Measurements from ENCODE around the gene SEZ6.

Gene SEZ6

GRCh38 chr17:29024316-29024952, 18.6 kb upstream of the SEZ6 start:
- Histone ChIP-seq H3K23ac (ENCODE audit: low read depth, low read length, poor library complexity) (no peak overlapping the region), H3K4ac (ENCODE audit: low read length) (no peak overlapping the region), H2BK5ac (ENCODE audit: low read length) (no peak overlapping the region), H2AFZ (ENCODE audit: low read length) (no peak overlapping the region), H3K9ac (ENCODE audit: low read depth, low read length, poor library complexity) (no peak overlapping the region), H3K18ac (ENCODE audit: low read length) (no peak overlapping the region), H3K79me1 (ENCODE audit: low read depth, low read length) (no peaks in the 10 kb centered on the region), H2BK12ac (ENCODE audit: low read length) (no peak overlapping the region), H3K27me3 (ENCODE audit: control insufficient read depth in 3 of 3, insufficient read depth in 3 of 3, low read depth in 1 of 3, low read length in 3 of 3) (no peaks in the 10 kb centered on the region), H3K4me2 (ENCODE audit: insufficient read depth, low read length, poor library complexity, severe bottlenecking) (no peak overlapping the region), H3K27ac (replicated peaks; ENCODE audit: low read length) (no peak overlapping the region), H3K9me3 (replicated peaks in 1 of 2; ENCODE audit: control insufficient read depth in 2 of 2, insufficient read depth in 1 of 2, low read depth in 1 of 2, low read length in 2 of 2) (no peaks in the 10 kb centered on the region), H3K4me1 (ENCODE audit: control insufficient read depth in 2 of 2, insufficient read depth in 1 of 2, low read depth in 1 of 2, low read length in 2 of 2) (peaks cover 16% of the 10 kb centered on the region in 2 donors), H3K4me3 (ENCODE audit: low read length in 2 of 2) (no peak overlapping the region), H2AK5ac (ENCODE audit: low read depth, low read length) (no peak overlapping the region), H2BK15ac (ENCODE audit: low read length) (no peak overlapping the region), H4K8ac (ENCODE audit: low read depth, low read length) (no peak overlapping the region), H3K36me3 (replicated peaks in 1 of 2; ENCODE audit: control insufficient read depth in 2 of 2, insufficient read depth in 2 of 2, low read length in 2 of 2) (no peaks in the 10 kb centered on the region), H3K14ac (ENCODE audit: low read length) (no peak overlapping the region), H2BK120ac (ENCODE audit: low read depth, low read length) (no peak overlapping the region), H4K91ac (ENCODE audit: low read depth, low read length, poor library complexity) (no peak overlapping the region)
- DNase-seq (ENCODE audit: low spot score) = no peak
- WGBS, 2 donors (ENCODE audit: extremely low coverage in 2 of 2, insufficient read length in 2 of 2, insufficient replicate concordance in 1 of 2) = no CpG with 5 or more reads among the region's 6 CpGs

- no peak overlapping the region for H3K14ac ChIP-seq (ENCODE audit: low read length)
- no peaks in the 10 kb centered on the region for H3K9me3 ChIP-seq (replicated peaks in 1 of 2; ENCODE audit: control insufficient read depth in 2 of 2, insufficient read depth in 1 of 2, low read depth in 1 of 2, low read length in 2 of 2)
- no peak overlapping the region for H3K18ac ChIP-seq (ENCODE audit: low read length)
- H2AFZ ChIP-seq (ENCODE audit: low read length) = no peak overlapping the region
- no peak overlapping the region for H3K4me2 ChIP-seq (ENCODE audit: insufficient read depth, low read length, poor library complexity, severe bottlenecking)
- DNase-seq (ENCODE audit: low spot score) = no peak
- H3K9ac ChIP-seq (ENCODE audit: low read depth, low read length, poor library complexity) = no peak overlapping the region
- H3K36me3 ChIP-seq (replicated peaks in 1 of 2; ENCODE audit: control insufficient read depth in 2 of 2, insufficient read depth in 2 of 2, low read length in 2 of 2) = no peaks in the 10 kb centered on the region
- H3K27ac ChIP-seq (replicated peaks; ENCODE audit: low read length) = no peak overlapping the region
- WGBS, 2 donors (ENCODE audit: extremely low coverage in 2 of 2, insufficient read length in 2 of 2, insufficient replicate concordance in 1 of 2) = no CpG with 5 or more reads among the region's 7 CpGs
- H4K8ac ChIP-seq (ENCODE audit: low read depth, low read length) = no peak overlapping the region
- H3K4ac ChIP-seq (ENCODE audit: low read length) = no peak overlapping the region
- H3K23ac ChIP-seq (ENCODE audit: low read depth, low read length, poor library complexity) = no peak overlapping the region
- no peak overlapping the region for H2BK15ac ChIP-seq (ENCODE audit: low read length)
- H3K4me1 ChIP-seq (ENCODE audit: control insufficient read depth in 2 of 2, insufficient read depth in 1 of 2, low read depth in 1 of 2, low read length in 2 of 2) = peaks cover 12 to 15% of the 10 kb centered on the region in 2 donors
- H4K91ac ChIP-seq (ENCODE audit: low read depth, low read length, poor library complexity) = no peak overlapping the region
- no peaks in the 10 kb centered on the region for H3K27me3 ChIP-seq (ENCODE audit: control insufficient read depth in 3 of 3, insufficient read depth in 3 of 3, low read depth in 1 of 3, low read length in 3 of 3)
- no peaks in the 10 kb centered on the region for H3K79me1 ChIP-seq (ENCODE audit: low read depth, low read length)
- no peak overlapping the region for H3K4me3 ChIP-seq (ENCODE audit: low read length in 2 of 2)
- no peak overlapping the region for H2BK12ac ChIP-seq (ENCODE audit: low read length)
- no peak overlapping the region for H2AK5ac ChIP-seq (ENCODE audit: low read depth, low read length)
- H2BK120ac ChIP-seq (ENCODE audit: low read depth, low read length) = no peak overlapping the region
- H2BK5ac ChIP-seq (ENCODE audit: low read length) = no peak overlapping the region
These were observed 16.2 kb upstream of the SEZ6 start for GRCh38 chr17:29022074-29022473.

- Histone ChIP-seq H2AK5ac (ENCODE audit: low read depth, low read length) (no peak overlapping the region), H3K4me3 (ENCODE audit: low read length in 2 of 2) (no peak overlapping the region), H3K4me2 (ENCODE audit: insufficient read depth, low read length, poor library complexity, severe bottlenecking) (no peak overlapping the region), H2BK12ac (ENCODE audit: low read length) (no peak overlapping the region), H2BK5ac (ENCODE audit: low read length) (no peak overlapping the region), H3K4me1 (ENCODE audit: control insufficient read depth in 2 of 2, insufficient read depth in 1 of 2, low read depth in 1 of 2, low read length in 2 of 2) (peaks cover 11 to 19% of the 10 kb centered on the region in 2 donors), H3K4ac (ENCODE audit: low read length) (no peak overlapping the region), H3K18ac (ENCODE audit: low read length) (no peak overlapping the region), H4K8ac (ENCODE audit: low read depth, low read length) (no peak overlapping the region), H3K36me3 (replicated peaks in 1 of 2; ENCODE audit: control insufficient read depth in 2 of 2, insufficient read depth in 2 of 2, low read length in 2 of 2) (no peaks in the 10 kb centered on the region), H3K27me3 (ENCODE audit: control insufficient read depth in 3 of 3, insufficient read depth in 3 of 3, low read depth in 1 of 3, low read length in 3 of 3) (no peaks in the 10 kb centered on the region), H3K79me1 (ENCODE audit: low read depth, low read length) (no peaks in the 10 kb centered on the region), H2BK120ac (ENCODE audit: low read depth, low read length) (no peak overlapping the region), H3K27ac (replicated peaks; ENCODE audit: low read length) (no peak overlapping the region), H4K91ac (ENCODE audit: low read depth, low read length, poor library complexity) (no peak overlapping the region), H2AFZ (ENCODE audit: low read length) (no peak overlapping the region), H3K9me3 (replicated peaks in 1 of 2; ENCODE audit: control insufficient read depth in 2 of 2, insufficient read depth in 1 of 2, low read depth in 1 of 2, low read length in 2 of 2) (no peaks in the 10 kb centered on the region), H2BK15ac (ENCODE audit: low read length) (no peak overlapping the region), H3K14ac (ENCODE audit: low read length) (no peak overlapping the region), H3K23ac (ENCODE audit: low read depth, low read length, poor library complexity) (no peak overlapping the region), H3K9ac (ENCODE audit: low read depth, low read length, poor library complexity) (no peak overlapping the region)
- DNase-seq (ENCODE audit: low spot score) = no peak
- no CpG with 5 or more reads among the region's 7 CpGs for WGBS, 2 donors (ENCODE audit: extremely low coverage in 2 of 2, insufficient read length in 2 of 2, insufficient replicate concordance in 1 of 2)
These were observed 15.4 kb upstream of the SEZ6 start for GRCh38 chr17:29021226-29021625.

GRCh38 chr17:29020576-29020975, 14.7 kb upstream of the SEZ6 start:
- Histone ChIP-seq H3K18ac (ENCODE audit: low read length) (no peak overlapping the region), H3K14ac (ENCODE audit: low read length) (no peak overlapping the region), H2BK15ac (ENCODE audit: low read length) (no peak overlapping the region), H3K4me3 (ENCODE audit: low read length in 2 of 2) (no peak overlapping the region), H2BK5ac (ENCODE audit: low read length) (no peak overlapping the region), H3K4me2 (ENCODE audit: insufficient read depth, low read length, poor library complexity, severe bottlenecking) (no peak overlapping the region), H2BK12ac (ENCODE audit: low read length) (no peak overlapping the region), H4K8ac (ENCODE audit: low read depth, low read length) (no peak overlapping the region), H3K23ac (ENCODE audit: low read depth, low read length, poor library complexity) (no peak overlapping the region), H3K27me3 (ENCODE audit: control insufficient read depth in 3 of 3, insufficient read depth in 3 of 3, low read depth in 1 of 3, low read length in 3 of 3) (no peaks in the 10 kb centered on the region), H3K27ac (replicated peaks; ENCODE audit: low read length) (no peak overlapping the region), H3K79me1 (ENCODE audit: low read depth, low read length) (no peaks in the 10 kb centered on the region), H3K9me3 (replicated peaks in 1 of 2; ENCODE audit: control insufficient read depth in 2 of 2, insufficient read depth in 1 of 2, low read depth in 1 of 2, low read length in 2 of 2) (no peaks in the 10 kb centered on the region), H2AK5ac (ENCODE audit: low read depth, low read length) (no peak overlapping the region), H3K9ac (ENCODE audit: low read depth, low read length, poor library complexity) (no peak overlapping the region), H3K4me1 (ENCODE audit: control insufficient read depth in 2 of 2, insufficient read depth in 1 of 2, low read depth in 1 of 2, low read length in 2 of 2) (peaks cover 11 to 19% of the 10 kb centered on the region in 2 donors), H3K36me3 (replicated peaks in 1 of 2; ENCODE audit: control insufficient read depth in 2 of 2, insufficient read depth in 2 of 2, low read length in 2 of 2) (no peaks in the 10 kb centered on the region), H2BK120ac (ENCODE audit: low read depth, low read length) (no peak overlapping the region), H2AFZ (ENCODE audit: low read length) (no peak overlapping the region), H3K4ac (ENCODE audit: low read length) (no peak overlapping the region), H4K91ac (ENCODE audit: low read depth, low read length, poor library complexity) (no peak overlapping the region)
- no CpG with 5 or more reads among the region's 8 CpGs for WGBS, 2 donors (ENCODE audit: extremely low coverage in 2 of 2, insufficient read length in 2 of 2, insufficient replicate concordance in 1 of 2)
- no peak for DNase-seq (ENCODE audit: low spot score)

Measured in neuronal stem cell (in vitro differentiated cells).